CD4-positive, alpha-beta memory T cell (primary cell): Measurements from ENCODE around the gene CFL2. TPM values are rescaled to one million over a fixed set of nuclear protein-coding genes. Genes with fewer than 3 reads are reported as not detected.
"Not testable (repeated sequence)": the region's sequence is repeated elsewhere in the genome, so short reads cannot be mapped to it uniquely, and the experiment has no call there.

Source experiments
- CTCF ChIA-PET: fragments of 350-600 bp; sonication (Branson Sonifier 250); formaldehyde crosslinking; loops from one replicate; lab custom pipeline; 2021; ENCODE audit warnings: inconsistent platforms; ENCODE audit not compliant: partially characterized antibody; lab: Charles Lee
- POLR2A ChIA-PET: fragments of 350-600 bp; sonication (Branson Sonifier 250); formaldehyde crosslinking; loops from one replicate; lab custom pipeline; 2021; ENCODE audit not compliant: partially characterized antibody; lab: Charles Lee
- DNase-seq, 5 donors: peaks; one replicate each; pipeline versions ENCODE4 v3.0.0 to v3.0.0-alpha.2; 2020 to 2022; ENCODE audit warnings: mixed read lengths in 1 of 5
- H3K27ac ChIP-seq: one replicate; pipeline ENCODE4 v1.7.0; 2013; ENCODE audit warnings: low read depth, low read length
- H3K27me3 ChIP-seq: 2 replicates; pipeline ENCODE4 v1.7.0; 2013; ENCODE audit warnings: mild to moderate bottlenecking, low read length, moderate library complexity; ENCODE audit not compliant: insufficient read depth
- H3K36me3 ChIP-seq: 2 replicates; pipeline ENCODE4 v1.7.0; 2013; ENCODE audit warnings: mild to moderate bottlenecking, low read length, moderate library complexity; ENCODE audit not compliant: insufficient read depth
- H3K4me1 ChIP-seq: 2 replicates; pipeline ENCODE4 v1.7.0; 2013; ENCODE audit warnings: mild to moderate bottlenecking, low read length, moderate library complexity; ENCODE audit not compliant: insufficient read depth
- H3K4me3 ChIP-seq, 2 donors: one replicate each; pipeline ENCODE4 v1.7.0; 2013; ENCODE audit warnings: low read length in 2 of 2, mild to moderate bottlenecking in 1 of 2
- H3K9me3 ChIP-seq, 2 donors: one replicate each; pipeline ENCODE4 v1.7.0; 2013; ENCODE audit warnings: low read length in 2 of 2, control low read depth in 1 of 2; ENCODE audit not compliant: control insufficient read depth in 1 of 2
- H3K27ac Mint-ChIP-seq, 7 donors: one replicate each; pipeline ENCODE4 v1.8.0; 2020 to 2021; ENCODE audit warnings: mixed read lengths in 7 of 7, mild to moderate bottlenecking in 6 of 7, inconsistent platforms in 3 of 7, moderate library complexity in 3 of 7
- H3K27me3 Mint-ChIP-seq, 2 donors: one replicate each; pipeline ENCODE4 v1.8.0; 2020 to 2021; ENCODE audit warnings: mixed read lengths in 2 of 2
- H3K36me3 Mint-ChIP-seq, 2 donors: one replicate each; pipeline ENCODE4 v1.8.0; 2020 to 2021; ENCODE audit warnings: mixed read lengths in 2 of 2, inconsistent platforms in 1 of 2, mild to moderate bottlenecking in 1 of 2
- H3K4me1 Mint-ChIP-seq, 4 donors: one replicate each; pipeline ENCODE4 v1.8.0; 2020 to 2021; ENCODE audit warnings: mixed read lengths in 4 of 4, mild to moderate bottlenecking in 1 of 4
- H3K4me3 Mint-ChIP-seq, 8 donors: one replicate each; pipeline ENCODE4 v1.8.0; 2020 to 2021; ENCODE audit warnings: mixed read lengths in 8 of 8, mild to moderate bottlenecking in 7 of 8, moderate library complexity in 6 of 8, inconsistent platforms in 3 of 8
- H3K9me3 Mint-ChIP-seq, 8 donors: one replicate each; pipeline ENCODE4 v1.8.0; 2020 to 2021; ENCODE audit warnings: mixed read lengths in 8 of 8, mild to moderate bottlenecking in 5 of 8, inconsistent platforms in 3 of 8, moderate library complexity in 1 of 8
- intact Hi-C: fragments of 100-400 bp; cut with micrococcal nuclease; formaldehyde crosslinking; loops from one replicate; pipeline ENCODE4 v1.15.1; 2023
- polyA plus RNA-seq, 2 donors: library from polyadenylated mRNA; unstranded; fragments of 300-500 nt; fragmentation: Illumina TruSeq; gene quantifications; one replicate each; pipeline ENCODE4 v1.2.3, GENCODE V29; 2021
- total RNA-seq, 2 experiments: library from RNA; stranded (reverse); gene quantifications; one replicate each; pipeline ENCODE4 v1.2.3, GENCODE V29; 2021

The CFL2 gene
- total and polyA plus RNA-seq, 4 experiments from 2014 or later: 10.4 to 14.2 (median 12.4) TPM

- H3K27me3 ChIP-seq: no peaks in the 10 kb centered on the region
- Mint-ChIP-seq H3K27ac (no peak overlapping the region), H3K9me3 (no peaks in the 10 kb centered on the region), H3K27me3 (no peaks in the 10 kb centered on the region), H3K36me3 (no peaks in the 10 kb centered on the region), H3K4me1 (peaks cover 0 to 4% (median 0%) of the 10 kb centered on the region in 4 donors), H3K4me3 (no peak overlapping the region)
- no peak for DNase-seq
- H3K27ac ChIP-seq: no peak overlapping the region
- no peak overlapping the region for H3K4me3 ChIP-seq
- intact Hi-C loops: no loop called here
- no peaks in the 10 kb centered on the region for H3K36me3 ChIP-seq
- H3K4me1 ChIP-seq: no peaks in the 10 kb centered on the region
- ChIA-PET CTCF (interaction anchor here (1.0 to 3.0 kb wide), 2 partner anchors 22 to 29 kb away, joined by 5 to 14 read pairs; no protein-coding TSS in a partner anchor), POLR2A (no interaction called here)
- H3K9me3 ChIP-seq: no peaks in the 10 kb centered on the region
Measured at GRCh38 chr14:34700622-34701130, 13.7 kb downstream of the CFL2 start.

GRCh38 chr14:34699873-34700621, 14.3 kb downstream of the CFL2 start:
- POLR2A ChIA-PET: no interaction called here
- no peak overlapping the region for H3K27ac Mint-ChIP-seq

GRCh38 chr14:34694216-34694615, 20.2 kb downstream of the CFL2 start:
- H3K36me3 ChIP-seq, DNase-seq, H3K4me1 ChIP-seq, POLR2A ChIA-PET, intact Hi-C loops, H3K27me3 Mint-ChIP-seq, H3K9me3 Mint-ChIP-seq, H3K4me3 ChIP-seq, H3K27ac ChIP-seq, H3K9me3 ChIP-seq, H3K27me3 ChIP-seq, H3K4me3 Mint-ChIP-seq, H3K36me3 Mint-ChIP-seq, H3K27ac Mint-ChIP-seq: not testable (repeated sequence)
- CTCF ChIA-PET: interaction anchor here (1.1 kb wide), 1 partner anchor 13 kb away, joined by 3 read pairs; no protein-coding TSS in a partner anchor
- H3K4me1 Mint-ChIP-seq: peaks cover 6 to 15% (median 8%) of the 10 kb centered on the region in 4 donors

More at GRCh38 chr14:34699873-34700621, 14.3 kb downstream of the CFL2 start:
- Histone ChIP-seq H3K4me1 (no peaks in the 10 kb centered on the region), H3K27ac (no peak overlapping the region), H3K36me3 (no peaks in the 10 kb centered on the region), H3K4me3 (no peak overlapping the region), H3K9me3 (no peaks in the 10 kb centered on the region), H3K27me3 (no peaks in the 10 kb centered on the region)
- no peak for DNase-seq
- intact Hi-C loops: no loop called here
- no peak overlapping the region for H3K4me3 Mint-ChIP-seq
- CTCF ChIA-PET: interaction anchor here (0.9 to 3.0 kb wide), 2 partner anchors 23 to 28 kb away, joined by 3 to 14 read pairs; no protein-coding TSS in a partner anchor
- H3K36me3 Mint-ChIP-seq: no peaks in the 10 kb centered on the region
- no peaks in the 10 kb centered on the region for H3K27me3 Mint-ChIP-seq
- H3K9me3 Mint-ChIP-seq: no peaks in the 10 kb centered on the region
- peaks cover 0 to 4% (median 0%) of the 10 kb centered on the region in 4 donors for H3K4me1 Mint-ChIP-seq

DNA sequence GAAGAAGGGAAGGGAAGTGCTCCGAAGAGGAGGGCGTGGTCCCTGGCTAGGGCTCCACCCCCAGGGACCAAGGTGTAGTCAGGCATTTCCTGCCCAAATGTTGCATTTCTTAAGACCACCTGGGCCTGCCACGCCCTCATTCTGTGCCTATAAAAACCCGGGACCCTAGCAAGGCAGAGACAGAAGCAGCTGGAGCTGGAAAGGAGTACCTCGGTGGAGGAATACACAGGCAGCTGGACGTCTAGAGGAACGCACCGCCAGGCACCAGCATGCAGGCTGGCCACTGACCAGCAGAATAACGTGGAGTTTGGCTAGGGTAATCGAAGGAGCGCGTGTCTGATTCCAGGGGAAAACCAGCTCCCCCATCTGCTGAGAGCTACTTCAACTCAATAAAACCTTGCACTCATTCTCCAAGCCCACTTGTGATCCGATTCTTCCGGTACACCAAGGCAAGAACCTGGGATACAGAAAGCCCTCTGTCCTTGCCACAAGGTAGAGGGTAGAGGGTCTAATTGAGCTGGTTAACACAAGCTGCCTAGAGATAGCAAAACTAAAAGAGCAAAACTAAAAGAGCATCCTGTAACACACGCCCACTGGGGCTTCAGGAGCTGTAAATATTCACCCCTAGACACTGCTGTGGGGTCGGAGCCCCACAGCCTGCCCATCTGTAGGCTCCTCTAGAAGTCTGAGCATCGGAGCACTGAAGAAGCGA, 21.0 kb downstream of the CFL2 start:
- CTCF ChIA-PET: interaction anchor here (1.1 to 4.0 kb wide), 2 partner anchors 12 to 20 kb away, joined by 3 to 17 read pairs; no protein-coding TSS in a partner anchor
- Histone ChIP-seq H3K4me3 (no peak overlapping the region), H3K36me3 (no peaks in the 10 kb centered on the region), H3K27me3 (no peaks in the 10 kb centered on the region), H3K27ac (no peak overlapping the region), H3K4me1 (peaks cover 7% of the 10 kb centered on the region), H3K9me3 (no peaks in the 10 kb centered on the region)
- peak overlapping the region in 5 of 8 donors; percentile 37 to 81 (median 52) for H3K4me3 Mint-ChIP-seq
- H3K27me3 Mint-ChIP-seq: no peaks in the 10 kb centered on the region
- peaks cover 6 to 15% (median 8%) of the 10 kb centered on the region in 4 donors for H3K4me1 Mint-ChIP-seq
- H3K36me3 Mint-ChIP-seq: no peaks in the 10 kb centered on the region
- intact Hi-C loops: no loop called here
- peak in 2 of 5 donors; percentile 9 to 18 for DNase-seq
- H3K9me3 Mint-ChIP-seq: no peaks in the 10 kb centered on the region
- POLR2A ChIA-PET: no interaction called here
- peak overlapping the region in 4 of 7 donors; percentile 2 to 66 (median 44) for H3K27ac Mint-ChIP-seq

DNA sequence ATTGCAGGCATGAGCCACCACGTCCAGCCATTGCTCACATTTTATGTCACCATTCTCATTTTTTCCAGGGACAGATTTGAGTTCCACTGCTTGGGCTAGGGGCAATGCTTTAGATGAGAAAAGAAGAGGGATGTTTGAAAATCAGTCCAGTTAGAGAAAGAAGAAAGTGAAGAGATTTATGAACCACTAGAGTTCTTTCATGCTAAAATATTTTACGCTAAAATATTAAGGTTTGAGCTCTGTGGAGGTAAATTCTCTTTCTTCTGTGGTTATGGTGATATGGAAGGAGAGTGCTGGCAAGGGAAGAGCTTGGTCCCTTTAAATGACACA, 21.5 kb downstream of the CFL2 start:
- Histone ChIP-seq H3K9me3 (no peaks in the 10 kb centered on the region), H3K4me1 (peaks cover 7% of the 10 kb centered on the region), H3K27ac (no peak overlapping the region), H3K27me3 (no peaks in the 10 kb centered on the region), H3K36me3 (no peaks in the 10 kb centered on the region), H3K4me3 (no peak overlapping the region)
- Mint-ChIP-seq H3K4me1 (peaks cover 6 to 15% (median 8%) of the 10 kb centered on the region in 4 donors), H3K4me3 (peak overlapping the region in 6 of 8 donors; percentile 13 to 81 (median 42)), H3K36me3 (no peaks in the 10 kb centered on the region), H3K27me3 (no peaks in the 10 kb centered on the region), H3K27ac (peak overlapping the region in 3 of 7 donors; percentile 2 to 66 (median 44)), H3K9me3 (no peaks in the 10 kb centered on the region)
- DNase-seq: no peak
- intact Hi-C loops: no loop called here
- ChIA-PET POLR2A (no interaction called here), CTCF (interaction anchor here (1.1 to 4.0 kb wide), 2 partner anchors 11 to 20 kb away, joined by 3 to 17 read pairs; no protein-coding TSS in a partner anchor)

DNA sequence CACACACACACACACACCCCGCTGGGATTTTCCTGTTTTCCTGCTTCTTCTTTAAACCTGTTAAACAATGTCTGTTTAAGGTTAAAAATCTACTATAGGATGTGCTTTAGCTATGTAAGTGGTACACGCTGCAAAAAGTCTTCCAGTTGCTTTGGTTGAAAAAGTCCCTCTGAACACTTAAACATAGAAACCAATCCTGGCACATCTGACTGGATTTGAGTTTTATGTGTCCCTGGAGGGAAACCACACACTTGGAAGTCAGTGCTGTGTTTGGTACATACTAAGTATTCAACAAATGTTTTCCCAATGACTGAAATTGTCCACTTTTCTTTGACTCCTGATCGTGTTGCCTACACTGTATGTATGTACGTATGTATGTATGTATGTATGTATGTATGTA, 22.0 kb downstream of the CFL2 start:
- H3K4me1 ChIP-seq: peaks cover 7% of the 10 kb centered on the region
- no peaks in the 10 kb centered on the region for H3K36me3 ChIP-seq
- H3K27me3 ChIP-seq: no peaks in the 10 kb centered on the region
- Mint-ChIP-seq H3K4me3 (no peak overlapping the region), H3K36me3 (no peaks in the 10 kb centered on the region), H3K27ac (peak overlapping the region in 1 of 7 donors; percentile 44), H3K9me3 (no peaks in the 10 kb centered on the region), H3K27me3 (no peaks in the 10 kb centered on the region), H3K4me1 (peaks cover 6 to 15% (median 8%) of the 10 kb centered on the region in 4 donors)
- no peak for DNase-seq
- ChIA-PET POLR2A (no interaction called here), CTCF (interaction anchor here (4.0 kb wide), 1 partner anchor 19 kb away, joined by 17 read pairs; no protein-coding TSS in a partner anchor)
- H3K9me3 ChIP-seq: no peaks in the 10 kb centered on the region
- intact Hi-C loops: no loop called here
- no peak overlapping the region for H3K27ac ChIP-seq
- no peak overlapping the region for H3K4me3 ChIP-seq

DNA sequence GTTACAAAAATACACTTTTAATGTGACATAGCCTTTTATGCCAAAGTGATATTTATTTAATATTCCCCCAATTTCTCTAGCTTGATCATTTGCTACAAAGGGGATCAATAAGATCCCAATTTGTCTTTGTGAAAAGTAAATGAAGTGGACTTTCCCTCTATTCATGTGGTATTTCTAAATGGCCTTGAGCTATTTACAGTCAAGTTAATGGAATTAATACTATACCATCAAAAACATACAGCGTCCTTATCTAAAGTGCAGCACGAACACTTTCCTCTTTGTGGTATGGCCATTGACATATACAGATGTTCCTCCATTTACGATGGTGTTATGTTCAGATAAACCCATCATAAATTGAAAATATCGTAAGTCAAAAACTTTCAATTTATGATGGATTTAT, 23.2 kb downstream of the CFL2 start:
- Mint-ChIP-seq H3K36me3 (no peaks in the 10 kb centered on the region), H3K27me3 (no peaks in the 10 kb centered on the region), H3K4me3 (no peak overlapping the region), H3K27ac (no peak overlapping the region), H3K4me1 (peaks cover 6 to 12% (median 8%) of the 10 kb centered on the region in 4 donors), H3K9me3 (no peaks in the 10 kb centered on the region)
- Histone ChIP-seq H3K4me1 (peaks cover 7% of the 10 kb centered on the region), H3K4me3 (no peak overlapping the region), H3K36me3 (no peaks in the 10 kb centered on the region), H3K27ac (no peak overlapping the region), H3K27me3 (no peaks in the 10 kb centered on the region), H3K9me3 (no peaks in the 10 kb centered on the region)
- ChIA-PET CTCF (interaction anchor here (1.0 to 4.0 kb wide), 2 partner anchors 12 to 18 kb away, joined by 3 to 17 read pairs; no protein-coding TSS in a partner anchor), POLR2A (interaction anchor here (0.7 to 1.2 kb wide), 2 partner anchors 23 to 26 kb away, joined by 3 read pairs; no protein-coding TSS in a partner anchor)
- DNase-seq: no peak
- intact Hi-C loops: no loop called here
